Measurements from ENCODE around the gene TMUB1. TPM values are rescaled to one million over a fixed set of nuclear protein-coding genes. Genes with fewer than 3 reads are reported as not detected.

The TMUB1 gene
- total RNA-seq, 1 donor from 2014 or later = 36.3 TPM

- TF ChIP-seq CTCF (IDR thresholded peaks at IDR 0.05) = peak; percentile 84
- ATAC-seq = peak; percentile 72
- no peaks in the 10 kb centered on the region for H3K27me3 ChIP-seq
- H3K4me1 ChIP-seq = peaks cover 22% of the 10 kb centered on the region
- intact Hi-C loops (cut with DNase I) = loop anchor here (10.0 kb wide), 1 partner anchor 76 kb away; no protein-coding TSS in a partner anchor
- no peak overlapping the region for H3K27ac ChIP-seq
- H3K4me3 ChIP-seq = no peak overlapping the region
- no peaks in the 10 kb centered on the region for H3K36me3 ChIP-seq
- peak; percentile 85 for DNase-seq
- H3K9me3 ChIP-seq = no peaks in the 10 kb centered on the region
These were observed 27.8 kb upstream of the TMUB1 start for GRCh38 chr7:151110941-151111645.

- intact Hi-C loops (cut with DNase I) = loop anchor here (10.0 kb wide), 1 partner anchor 76 kb away; no protein-coding TSS in a partner anchor
- no peak for ATAC-seq
- Histone ChIP-seq H3K36me3 (no peaks in the 10 kb centered on the region), H3K27me3 (no peaks in the 10 kb centered on the region), H3K4me1 (peaks cover 22% of the 10 kb centered on the region), H3K9me3 (no peaks in the 10 kb centered on the region), H3K27ac (no peak overlapping the region), H3K4me3 (no peak overlapping the region)
- no peak for DNase-seq
- no peak for TF ChIP-seq CTCF (IDR thresholded peaks at IDR 0.05)
These were observed 27.1 kb upstream of the TMUB1 start for GRCh38 chr7:151110236-151110940.

- ATAC-seq (no peak), DNase-seq (no peak)
- Histone ChIP-seq H3K4me3 (no peak overlapping the region), H3K36me3 (no peaks in the 10 kb centered on the region), H3K9me3 (no peaks in the 10 kb centered on the region), H3K27ac (no peak overlapping the region), H3K27me3 (no peaks in the 10 kb centered on the region), H3K4me1 (peaks cover 22% of the 10 kb centered on the region)
- intact Hi-C loops (cut with DNase I) = loop anchor here (10.0 kb wide), 1 partner anchor 75 kb away; no protein-coding TSS in a partner anchor
- no peak for TF ChIP-seq CTCF (IDR thresholded peaks at IDR 0.05)
These were observed 26.1 kb upstream of the TMUB1 start for GRCh38 chr7:151109094-151110048.

- no peak for DNase-seq
- intact Hi-C loops (cut with DNase I) = no loop called here
These were observed 24.6 kb upstream of the TMUB1 start for GRCh38 chr7:151107882-151108281.

More at GRCh38 chr7:151107882-151108281, 24.6 kb upstream of the TMUB1 start:
- ATAC-seq = no peak
- Histone ChIP-seq H3K4me3 (no peak overlapping the region), H3K4me1 (peaks cover 7% of the 10 kb centered on the region), H3K9me3 (no peaks in the 10 kb centered on the region), H3K27ac (no peak overlapping the region), H3K36me3 (no peaks in the 10 kb centered on the region), H3K27me3 (no peaks in the 10 kb centered on the region)
- TF ChIP-seq CTCF (IDR thresholded peaks at IDR 0.05) = no peak
